Nephron (organoid): Measurements from ENCODE around the gene PPP1CA.

Experiments used
- H3K27ac Mint-ChIP-seq, 3 experiments: 2 replicates each; pipeline ENCODE4 v1.8.0; 2020; ENCODE audit warnings: mixed read lengths in 3 of 3, mild to moderate bottlenecking in 2 of 3, moderate library complexity in 1 of 3
- H3K27me3 Mint-ChIP-seq: 2 replicates; pipeline ENCODE4 v1.8.0; 2021; ENCODE audit warnings: low read depth, mild to moderate bottlenecking, moderate library complexity, mixed read lengths
- H3K36me3 Mint-ChIP-seq: 2 replicates; pipeline ENCODE4 v1.8.0; 2020; ENCODE audit warnings: low read depth, mixed read lengths
- H3K4me1 Mint-ChIP-seq: 2 replicates; pipeline ENCODE4 v1.8.0; 2020; ENCODE audit warnings: mixed read lengths
- H3K4me3 Mint-ChIP-seq, 3 experiments: 2 replicates each; pipeline ENCODE4 v1.8.0; 2020; ENCODE audit warnings: mild to moderate bottlenecking in 3 of 3, mixed read lengths in 3 of 3, moderate library complexity in 2 of 3
- H3K9me3 Mint-ChIP-seq: 2 replicates; pipeline ENCODE4 v1.8.0; 2020; ENCODE audit warnings: mixed read lengths
- TF ChIP-seq, protein P1 (sequence below), 3 experiments: fragments of 200-600 bp; sonication (generic); IDR thresholded peaks; one replicate each; pipeline ENCODE4 v1.5.0; 2021; ENCODE audit warnings: antibody characterized with exemption in 3 of 3; ENCODE audit not compliant: unreplicated experiment in 3 of 3

The PPP1CA gene

DNA sequence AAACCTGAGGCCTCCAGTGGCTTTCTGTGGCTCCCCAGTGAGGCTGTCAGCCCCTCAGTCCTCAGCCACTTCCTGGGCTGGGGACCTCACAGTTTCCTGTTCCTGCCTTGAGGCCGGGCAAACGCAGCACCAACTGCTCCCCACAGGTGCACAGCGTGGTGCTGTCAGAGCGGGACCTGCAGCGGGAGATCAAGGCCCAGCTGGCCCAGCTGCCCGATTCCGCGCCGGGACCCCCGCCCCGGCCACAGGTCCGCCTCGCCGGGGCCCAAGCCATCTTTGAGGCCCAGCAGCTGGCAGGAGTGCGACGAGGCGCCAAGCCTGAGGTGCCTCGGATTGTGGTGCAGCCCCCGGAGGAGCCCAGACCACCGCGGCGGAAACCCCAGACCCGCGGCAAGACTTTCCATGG, 7.6 kb upstream of the PPP1CA start:
- Mint-ChIP-seq H3K9me3 (no peaks in the 10 kb centered on the region), H3K27ac (no peak overlapping the region), H3K36me3 (no peaks in the 10 kb centered on the region), H3K27me3 (peaks cover 26% of the 10 kb centered on the region), H3K4me1 (peaks cover 24% of the 10 kb centered on the region), H3K4me3 (no peak overlapping the region)
- TF ChIP-seq, protein P1, sequence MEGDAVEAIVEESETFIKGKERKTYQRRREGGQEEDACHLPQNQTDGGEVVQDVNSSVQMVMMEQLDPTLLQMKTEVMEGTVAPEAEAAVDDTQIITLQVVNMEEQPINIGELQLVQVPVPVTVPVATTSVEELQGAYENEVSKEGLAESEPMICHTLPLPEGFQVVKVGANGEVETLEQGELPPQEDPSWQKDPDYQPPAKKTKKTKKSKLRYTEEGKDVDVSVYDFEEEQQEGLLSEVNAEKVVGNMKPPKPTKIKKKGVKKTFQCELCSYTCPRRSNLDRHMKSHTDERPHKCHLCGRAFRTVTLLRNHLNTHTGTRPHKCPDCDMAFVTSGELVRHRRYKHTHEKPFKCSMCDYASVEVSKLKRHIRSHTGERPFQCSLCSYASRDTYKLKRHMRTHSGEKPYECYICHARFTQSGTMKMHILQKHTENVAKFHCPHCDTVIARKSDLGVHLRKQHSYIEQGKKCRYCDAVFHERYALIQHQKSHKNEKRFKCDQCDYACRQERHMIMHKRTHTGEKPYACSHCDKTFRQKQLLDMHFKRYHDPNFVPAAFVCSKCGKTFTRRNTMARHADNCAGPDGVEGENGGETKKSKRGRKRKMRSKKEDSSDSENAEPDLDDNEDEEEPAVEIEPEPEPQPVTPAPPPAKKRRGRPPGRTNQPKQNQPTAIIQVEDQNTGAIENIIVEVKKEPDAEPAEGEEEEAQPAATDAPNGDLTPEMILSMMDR (IDR thresholded peaks at IDR 0.05; ENCODE audit: unreplicated experiment in 3 of 3), result no peak

DNA sequence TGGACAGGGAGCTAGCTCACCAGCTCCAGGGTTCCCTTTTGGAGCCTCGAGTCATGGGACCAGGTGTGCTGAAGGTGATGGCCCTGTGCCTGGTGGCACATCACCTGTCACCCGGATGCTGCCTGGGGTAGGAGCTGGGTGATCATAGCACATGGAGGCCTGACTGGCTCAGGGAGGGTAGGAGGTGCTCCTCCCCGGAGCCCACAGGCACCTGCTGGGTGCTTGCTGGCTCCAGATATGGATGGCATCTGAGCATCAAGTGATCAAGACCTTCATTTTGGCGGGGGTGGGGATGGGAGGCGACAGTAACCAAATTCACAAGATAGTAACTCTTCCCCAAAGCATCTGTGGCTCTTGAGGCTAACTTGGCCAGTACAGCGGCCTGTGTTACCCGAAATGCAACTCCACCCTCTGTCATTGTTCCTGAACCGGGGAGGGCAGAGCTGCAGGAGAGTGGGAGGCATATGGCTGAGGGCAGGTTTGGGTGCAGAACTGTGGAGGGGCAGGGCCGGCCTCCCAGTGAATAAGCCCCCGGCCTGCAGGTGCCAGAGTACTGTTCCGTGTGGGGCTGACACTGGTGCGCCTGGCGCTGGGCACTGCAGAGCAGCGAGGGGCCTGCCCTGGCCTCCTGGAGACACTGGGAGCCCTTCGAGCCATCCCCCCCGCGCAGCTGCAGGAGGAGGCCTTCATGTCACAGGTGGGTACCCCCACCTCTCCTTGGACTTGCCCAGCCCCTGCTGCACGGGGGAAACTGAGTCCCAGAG, 7.0 kb upstream of the PPP1CA start:
- TF ChIP-seq, protein P1 (IDR thresholded peaks at IDR 0.05; ENCODE audit: unreplicated experiment in 3 of 3), result no peak
- Mint-ChIP-seq H3K27me3 (peaks cover 21% of the 10 kb centered on the region), H3K9me3 (no peaks in the 10 kb centered on the region), H3K27ac (no peak overlapping the region), H3K36me3 (no peaks in the 10 kb centered on the region), H3K4me1 (peaks cover 24% of the 10 kb centered on the region), H3K4me3 (no peak overlapping the region)

DNA sequence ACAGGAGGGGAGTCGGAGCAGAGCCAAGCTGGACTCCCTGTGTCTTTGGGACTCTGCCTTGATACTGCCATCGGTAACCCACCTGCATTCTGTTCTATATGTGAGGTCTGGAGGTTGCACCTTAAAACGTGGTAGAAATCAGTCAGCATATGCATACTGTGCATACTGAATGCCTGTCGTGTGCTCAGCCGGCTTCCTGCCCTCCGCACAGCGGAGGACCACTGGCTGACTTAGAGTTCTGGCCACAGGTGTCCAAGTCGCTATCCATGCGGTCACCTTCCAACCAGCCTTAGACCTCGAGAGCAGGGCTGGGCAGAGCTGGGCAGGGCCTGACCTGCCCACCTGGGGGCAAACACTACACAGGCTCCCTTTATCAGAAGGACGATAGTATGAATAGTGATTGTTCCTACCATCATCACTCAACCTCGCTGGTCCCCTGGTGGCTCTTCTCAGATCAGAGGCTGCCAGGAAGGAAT, 6.1 kb upstream of the PPP1CA start:
- Mint-ChIP-seq H3K36me3 (no peaks in the 10 kb centered on the region), H3K9me3 (no peaks in the 10 kb centered on the region), H3K27ac (no peak overlapping the region), H3K4me1 (peaks cover 15% of the 10 kb centered on the region), H3K27me3 (peaks cover 17% of the 10 kb centered on the region), H3K4me3 (no peak overlapping the region)
- TF ChIP-seq, protein P1 (IDR thresholded peaks at IDR 0.05; ENCODE audit: unreplicated experiment in 3 of 3), result no peak

DNA sequence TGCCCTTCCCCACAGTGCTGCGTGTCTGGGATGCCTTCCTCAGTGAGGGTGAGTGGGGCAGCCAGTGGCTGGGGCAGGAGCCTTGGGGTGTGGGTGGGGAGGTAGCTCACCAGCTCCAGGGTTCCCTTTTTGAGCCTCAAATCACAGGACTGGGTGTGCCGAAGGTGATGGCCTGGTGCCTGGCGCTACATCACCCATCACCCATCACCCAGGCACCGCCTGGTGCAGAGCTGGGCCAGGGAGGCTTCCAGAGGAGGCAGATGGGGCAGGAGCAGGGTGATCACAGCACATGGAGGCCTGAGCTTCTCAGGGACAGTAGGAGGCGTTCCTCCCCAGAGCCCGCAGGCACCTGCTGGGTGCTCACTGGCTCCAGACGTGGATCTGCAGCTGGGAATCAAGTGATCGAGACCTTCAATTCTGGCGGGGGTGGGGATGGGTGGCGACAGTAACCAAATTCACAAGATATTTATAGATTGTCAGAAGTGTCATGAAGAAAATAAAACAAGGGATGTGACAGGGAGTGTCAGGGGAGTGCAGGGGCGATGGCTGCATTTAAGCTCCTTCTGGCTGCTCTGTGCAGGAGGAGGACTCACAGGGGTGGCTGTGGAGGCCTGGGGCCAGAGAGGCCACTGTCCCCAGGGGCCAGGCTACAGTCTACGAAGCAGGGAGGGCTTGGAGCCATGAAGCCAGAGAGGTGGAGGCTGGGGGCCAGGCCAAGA, 5.5 kb upstream of the PPP1CA start:
- TF ChIP-seq, protein P1 (IDR thresholded peaks at IDR 0.05; ENCODE audit: unreplicated experiment in 3 of 3), result no peak
- Mint-ChIP-seq H3K4me3 (peak overlapping the region in 1 of 3 experiments; percentile 43), H3K4me1 (peaks cover 12% of the 10 kb centered on the region), H3K27me3 (peaks cover 17% of the 10 kb centered on the region), H3K9me3 (no peaks in the 10 kb centered on the region), H3K27ac (peak overlapping the region in 1 of 3 experiments; percentile 45), H3K36me3 (no peaks in the 10 kb centered on the region)

DNA sequence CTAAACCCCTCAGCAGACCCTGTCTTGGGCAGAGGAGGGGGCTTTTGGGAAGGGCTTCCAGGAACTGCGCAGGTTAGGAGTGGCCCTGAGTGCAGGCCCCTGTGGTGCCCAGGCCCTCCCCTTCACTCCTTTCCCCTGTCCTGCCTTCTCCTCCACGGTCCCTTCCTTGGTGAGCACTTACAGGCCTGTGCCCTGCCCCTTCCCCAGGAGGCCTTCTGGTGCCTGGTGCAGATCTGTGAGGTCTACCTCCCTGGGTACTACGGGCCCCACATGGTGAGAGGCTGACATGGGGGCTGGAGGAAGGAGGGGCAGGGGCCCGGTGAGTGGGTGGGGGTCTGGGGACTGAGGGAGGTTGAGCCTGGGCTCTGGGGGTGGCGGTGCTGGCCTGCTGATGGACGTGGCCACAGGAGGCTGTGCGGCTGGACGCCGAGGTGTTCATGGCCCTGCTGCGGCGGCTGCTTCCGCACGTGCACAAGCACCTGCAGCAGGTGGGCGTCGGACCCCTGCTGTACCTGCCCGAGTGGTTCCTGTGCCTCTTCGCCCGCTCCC, 4.8 kb upstream of the PPP1CA start:
- H3K4me3 Mint-ChIP-seq, result no peak overlapping the region
- H3K27ac Mint-ChIP-seq, result no peak overlapping the region
- peaks cover 12% of the 10 kb centered on the region for H3K4me1 Mint-ChIP-seq
- H3K27me3 Mint-ChIP-seq, result peaks cover 11% of the 10 kb centered on the region
- no peaks in the 10 kb centered on the region for H3K36me3 Mint-ChIP-seq
- H3K9me3 Mint-ChIP-seq, result no peaks in the 10 kb centered on the region
- TF ChIP-seq, protein P1 (IDR thresholded peaks at IDR 0.05; ENCODE audit: unreplicated experiment in 3 of 3), result no peak
